Parathyroid adenoma (tissue), 2 donors: Measurements from ENCODE around the gene RGSL1.

Source experiments
- H2AFZ ChIP-seq: fragments of 300-600 bp; sonication (generic); one replicate; pipeline ENCODE4 v1.7.0; 2017; ENCODE audit warnings: antibody characterized with exemption, mild to moderate bottlenecking
- H3K27ac ChIP-seq: fragments of 300-600 bp; sonication (generic); one replicate; pipeline ENCODE4 v1.7.0; 2017
- H3K27me3 ChIP-seq: fragments of 300-600 bp; sonication (generic); one replicate; pipeline ENCODE4 v1.7.0; 2017; ENCODE audit warnings: low read length; ENCODE audit not compliant: control insufficient read depth, insufficient read depth
- H3K36me3 ChIP-seq: fragments of 300-600 bp; sonication (generic); one replicate; pipeline ENCODE4 v1.7.0; 2017; ENCODE audit warnings: low read length; ENCODE audit not compliant: control insufficient read depth, insufficient read depth
- H3K4me1 ChIP-seq: fragments of 300-600 bp; sonication (generic); one replicate; pipeline ENCODE4 v1.7.0; 2017; ENCODE audit warnings: control low read depth
- H3K4me2 ChIP-seq: fragments of 300-600 bp; sonication (generic); one replicate; pipeline ENCODE4 v1.7.0; 2017; ENCODE audit warnings: low read length
- H3K4me3 ChIP-seq: fragments of 300-600 bp; sonication (generic); one replicate; pipeline ENCODE4 v1.7.0; 2017; ENCODE audit warnings: low read depth, low read length
- H3K79me2 ChIP-seq: fragments of 300-600 bp; sonication (generic); one replicate; pipeline ENCODE4 v1.7.0; 2017; ENCODE audit warnings: control low read depth
- H3K9ac ChIP-seq: fragments of 300-600 bp; sonication (generic); one replicate; pipeline ENCODE4 v1.7.0; 2017; ENCODE audit warnings: mild to moderate bottlenecking
- H3K9me3 ChIP-seq: fragments of 300-600 bp; sonication (generic); one replicate; pipeline ENCODE4 v1.7.0; 2017; ENCODE audit warnings: low read length; ENCODE audit not compliant: control insufficient read depth
- TF ChIP-seq, protein P1 (sequence below): fragments of 300-600 bp; sonication (generic); IDR thresholded peaks from one replicate; pipeline ENCODE4 v1.7.0; 2017; ENCODE audit warnings: antibody characterized with exemption, mild to moderate bottlenecking
- donor health status: primary hyperparathyroidism.

The RGSL1 gene

DNA sequence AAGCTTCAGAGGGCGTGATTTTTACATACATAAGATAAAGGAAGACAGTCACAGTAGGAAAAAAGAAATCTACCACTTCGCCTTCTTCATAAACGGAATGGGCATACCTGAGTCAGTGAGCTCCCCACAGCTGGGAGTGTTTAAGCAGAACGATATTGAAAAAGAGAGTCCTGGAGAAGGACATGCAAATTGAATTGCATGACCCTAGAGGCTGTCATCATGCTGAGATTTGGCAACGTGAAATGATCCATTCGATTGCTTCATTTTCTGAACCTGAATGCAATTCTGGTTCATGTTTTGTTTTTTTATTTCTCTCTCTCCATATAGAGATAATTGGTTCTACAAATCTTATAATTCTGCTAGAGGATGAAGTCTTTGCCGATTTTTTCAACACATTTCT is 3.7 kb downstream of the RGSL1 start:
- no peaks in the 10 kb centered on the region for H3K79me2 ChIP-seq
- TF ChIP-seq, protein P1, sequence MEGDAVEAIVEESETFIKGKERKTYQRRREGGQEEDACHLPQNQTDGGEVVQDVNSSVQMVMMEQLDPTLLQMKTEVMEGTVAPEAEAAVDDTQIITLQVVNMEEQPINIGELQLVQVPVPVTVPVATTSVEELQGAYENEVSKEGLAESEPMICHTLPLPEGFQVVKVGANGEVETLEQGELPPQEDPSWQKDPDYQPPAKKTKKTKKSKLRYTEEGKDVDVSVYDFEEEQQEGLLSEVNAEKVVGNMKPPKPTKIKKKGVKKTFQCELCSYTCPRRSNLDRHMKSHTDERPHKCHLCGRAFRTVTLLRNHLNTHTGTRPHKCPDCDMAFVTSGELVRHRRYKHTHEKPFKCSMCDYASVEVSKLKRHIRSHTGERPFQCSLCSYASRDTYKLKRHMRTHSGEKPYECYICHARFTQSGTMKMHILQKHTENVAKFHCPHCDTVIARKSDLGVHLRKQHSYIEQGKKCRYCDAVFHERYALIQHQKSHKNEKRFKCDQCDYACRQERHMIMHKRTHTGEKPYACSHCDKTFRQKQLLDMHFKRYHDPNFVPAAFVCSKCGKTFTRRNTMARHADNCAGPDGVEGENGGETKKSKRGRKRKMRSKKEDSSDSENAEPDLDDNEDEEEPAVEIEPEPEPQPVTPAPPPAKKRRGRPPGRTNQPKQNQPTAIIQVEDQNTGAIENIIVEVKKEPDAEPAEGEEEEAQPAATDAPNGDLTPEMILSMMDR, result no peak
- H3K27ac ChIP-seq, result no peak overlapping the region
- H3K9ac ChIP-seq, result no peak overlapping the region
- no peaks in the 10 kb centered on the region for H3K27me3 ChIP-seq
- H3K36me3 ChIP-seq, result no peaks in the 10 kb centered on the region
- no peaks in the 10 kb centered on the region for H3K4me1 ChIP-seq
- no peak overlapping the region for H3K4me2 ChIP-seq
- no peaks in the 10 kb centered on the region for H3K9me3 ChIP-seq
- H2AFZ ChIP-seq, result no peak overlapping the region
- no peak overlapping the region for H3K4me3 ChIP-seq

DNA sequence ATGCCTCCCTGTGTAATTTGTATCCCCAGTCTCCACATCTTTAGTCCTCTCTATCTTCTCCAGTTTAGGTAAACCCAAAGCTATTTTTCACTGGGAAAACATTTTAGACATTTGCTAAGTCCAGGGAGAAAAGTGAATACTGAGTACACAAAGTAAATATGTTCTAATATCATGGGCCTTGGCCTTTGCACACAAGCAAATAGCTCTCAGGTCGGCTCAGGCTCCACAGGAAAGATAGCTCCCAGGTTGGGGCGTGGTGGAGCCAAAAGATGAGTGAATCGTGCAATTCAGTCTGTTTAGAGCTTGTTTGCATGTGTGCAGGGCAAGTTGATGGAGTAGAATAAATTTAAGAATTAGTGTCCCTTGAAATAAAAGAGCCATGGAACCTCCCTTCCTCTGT is 7.9 kb downstream of the RGSL1 start:
- no peak overlapping the region for H3K4me2 ChIP-seq
- no peaks in the 10 kb centered on the region for H3K27me3 ChIP-seq
- H3K36me3 ChIP-seq, result no peaks in the 10 kb centered on the region
- no peak overlapping the region for H3K27ac ChIP-seq
- no peaks in the 10 kb centered on the region for H3K4me1 ChIP-seq
- no peaks in the 10 kb centered on the region for H3K9me3 ChIP-seq
- H3K9ac ChIP-seq, result no peak overlapping the region
- TF ChIP-seq, protein P1, result no peak
- no peaks in the 10 kb centered on the region for H3K79me2 ChIP-seq
- H3K4me3 ChIP-seq, result no peak overlapping the region
- no peak overlapping the region for H2AFZ ChIP-seq

DNA sequence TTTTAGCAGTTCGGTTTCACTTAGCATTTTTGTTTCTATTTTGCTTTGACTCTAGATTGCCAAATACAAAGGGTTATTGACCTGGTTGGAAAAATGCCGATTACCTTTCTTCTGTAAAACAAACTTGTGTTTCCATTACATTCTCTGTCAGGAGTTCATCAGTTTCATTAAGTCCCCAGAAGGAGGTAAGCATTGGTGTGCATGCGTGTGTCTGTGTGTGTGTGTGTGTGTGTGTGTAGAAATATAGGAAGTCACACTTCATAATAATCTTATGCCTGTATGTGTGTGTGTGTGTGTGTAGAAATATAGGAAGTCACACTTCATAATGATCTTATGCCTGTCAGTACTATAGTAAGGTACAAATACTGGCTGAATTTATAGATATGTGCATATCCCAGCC is 10.0 kb downstream of the RGSL1 start:
- H3K4me1 ChIP-seq, result no peaks in the 10 kb centered on the region

DNA sequence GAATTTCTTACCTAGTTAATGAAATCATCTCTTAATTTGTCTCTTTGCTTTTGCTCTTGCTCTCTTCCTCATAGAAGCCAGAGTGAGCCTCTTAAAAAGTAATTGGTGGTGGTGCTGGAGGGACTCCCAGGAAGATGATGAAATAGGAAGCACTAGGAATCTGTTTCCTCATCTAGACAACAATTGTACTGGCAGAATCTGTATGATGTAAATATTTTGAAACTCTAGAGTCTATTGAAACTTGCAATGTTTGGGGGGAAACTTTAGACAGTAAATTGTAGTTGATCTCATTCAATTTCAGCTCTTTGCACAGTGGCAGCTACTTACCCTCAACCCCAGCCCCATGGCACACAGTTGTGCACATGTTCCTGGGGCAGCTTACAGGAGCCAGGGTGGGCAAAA is 10.6 kb downstream of the RGSL1 start:
- TF ChIP-seq, protein P1, result no peak
- Histone ChIP-seq H3K27me3 (no peaks in the 10 kb centered on the region), H2AFZ (no peak overlapping the region), H3K4me2 (no peak overlapping the region), H3K9me3 (no peaks in the 10 kb centered on the region), H3K4me1 (no peaks in the 10 kb centered on the region), H3K9ac (no peak overlapping the region), H3K36me3 (no peaks in the 10 kb centered on the region), H3K27ac (no peak overlapping the region), H3K4me3 (no peak overlapping the region), H3K79me2 (no peaks in the 10 kb centered on the region)

More for the DNA sequence above, 10.0 kb downstream of the RGSL1 start:
- Histone ChIP-seq H3K9me3 (no peaks in the 10 kb centered on the region), H3K79me2 (no peaks in the 10 kb centered on the region), H3K4me2 (no peak overlapping the region), H3K27me3 (no peaks in the 10 kb centered on the region), H3K27ac (no peak overlapping the region), H3K4me3 (no peak overlapping the region), H3K9ac (no peak overlapping the region), H3K36me3 (no peaks in the 10 kb centered on the region), H2AFZ (no peak overlapping the region)
- TF ChIP-seq, protein P1, result no peak

DNA sequence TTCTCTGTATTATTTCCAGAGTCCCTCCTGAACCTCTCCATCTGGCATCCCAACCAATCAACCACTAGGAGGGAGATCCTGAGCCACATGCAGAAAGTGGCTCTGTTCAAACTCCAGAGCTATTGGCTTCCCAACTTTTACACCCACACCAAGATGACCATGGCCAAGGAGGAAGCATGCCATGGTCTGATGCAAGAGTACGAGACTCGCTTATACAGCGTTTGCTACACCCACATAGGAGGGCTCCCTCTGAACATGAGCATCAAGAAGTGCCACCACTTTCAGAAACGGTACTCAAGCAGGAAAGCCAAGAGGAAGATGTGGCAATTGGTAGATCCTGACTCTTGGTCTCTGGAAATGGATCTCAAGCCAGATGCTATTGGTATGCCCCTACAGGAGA is 23.6 kb downstream of the RGSL1 start:
- Histone ChIP-seq H2AFZ (no peak overlapping the region), H3K27me3 (no peaks in the 10 kb centered on the region), H3K4me1 (no peaks in the 10 kb centered on the region), H3K9ac (no peak overlapping the region), H3K36me3 (no peaks in the 10 kb centered on the region), H3K4me2 (no peak overlapping the region), H3K9me3 (no peaks in the 10 kb centered on the region), H3K79me2 (no peaks in the 10 kb centered on the region), H3K4me3 (no peak overlapping the region), H3K27ac (no peak overlapping the region)
- TF ChIP-seq, protein P1, result no peak
